ENCODE results near the gene FAM241A. TPM values are rescaled to one million over a fixed set of nuclear protein-coding genes. Genes with fewer than 3 reads are reported as not detected.

Gene FAM241A
- total and polyA plus RNA-seq, 2 donors (not counting 1 experiment from before 2014, with no cell fraction given): 0.43 to 0.79 TPM

DNA sequence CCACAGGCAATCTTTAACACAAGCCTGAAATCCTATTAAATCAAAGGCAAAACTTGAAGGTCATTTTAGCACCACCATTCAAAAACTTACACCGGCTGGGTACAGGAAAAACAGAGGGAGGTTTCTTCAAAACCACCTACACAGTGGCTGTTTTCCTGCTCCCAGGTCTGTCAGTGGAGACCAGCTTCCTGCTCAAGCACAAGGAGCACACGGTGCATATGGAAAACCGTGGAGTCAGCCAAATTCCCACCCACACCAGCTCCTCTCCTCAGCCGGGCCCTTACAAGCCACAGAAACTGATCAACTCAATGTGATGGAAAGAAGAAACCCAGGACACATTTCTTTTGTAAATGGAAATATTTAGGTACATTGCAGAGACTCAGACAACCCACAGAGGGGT is 14.3 kb upstream of the FAM241A start:
- intact Hi-C loops (cut with micrococcal nuclease): no loop called here
- Histone ChIP-seq H3K9ac (ENCODE audit: low read length) (no peak overlapping the region), H3K27ac (ENCODE audit: low read length in 2 of 2) (no peak overlapping the region), H4K20me1 (ENCODE audit: control insufficient read depth, insufficient read depth, low read length, poor library complexity, severe bottlenecking) (no peaks in the 10 kb centered on the region), H3K27me3 (replicated peaks in 1 of 4; ENCODE audit: control extremely low read depth in 1 of 4, control insufficient read depth in 3 of 4, insufficient read depth in 4 of 4, low read length in 3 of 4) (no peaks in the 10 kb centered on the region), H2AFZ (ENCODE audit: insufficient read depth, low read depth, low read length, poor library complexity, severe bottlenecking) (no peak overlapping the region), H3K9me3 (ENCODE audit: control extremely low read depth in 1 of 3, control insufficient read depth in 2 of 3, insufficient read depth in 1 of 3, low read length in 2 of 3) (no peaks in the 10 kb centered on the region), H3K79me2 (ENCODE audit: control insufficient read depth, insufficient read depth, low read length) (no peaks in the 10 kb centered on the region), H3K36me3 (replicated peaks in 1 of 2; ENCODE audit: control extremely low read depth in 1 of 2, control insufficient read depth in 1 of 2, extremely low read depth in 1 of 2, insufficient read depth in 2 of 2, low read length in 1 of 2) (no peaks in the 10 kb centered on the region), H3K4me1 (ENCODE audit: control insufficient read depth in 2 of 2, insufficient read depth in 2 of 2, low read length in 2 of 2) (no peaks in the 10 kb centered on the region), H3K4me2 (replicated peaks; ENCODE audit: low read depth, low read length, poor library complexity, severe bottlenecking) (no peak overlapping the region), H3K4me3 (ENCODE audit: control extremely low read depth in 1 of 5, extremely low read depth in 1 of 5, insufficient read depth in 1 of 5, low read depth in 2 of 5, low read length in 4 of 5) (no peak overlapping the region)
- ChIA-PET POLR2A (no interaction called here), CTCF (interaction anchor here (1.0 to 1.2 kb wide), 2 partner anchors 31 to 126 kb away, joined by 3 read pairs; no protein-coding TSS in a partner anchor)
- H3K9me3 Mint-ChIP-seq (ENCODE audit: insufficient read depth): no peaks in the 10 kb centered on the region
- ATAC-seq (ENCODE audit: low read depth): no peak
- no peak for DNase-seq
- TF ChIP-seq, protein P1, sequence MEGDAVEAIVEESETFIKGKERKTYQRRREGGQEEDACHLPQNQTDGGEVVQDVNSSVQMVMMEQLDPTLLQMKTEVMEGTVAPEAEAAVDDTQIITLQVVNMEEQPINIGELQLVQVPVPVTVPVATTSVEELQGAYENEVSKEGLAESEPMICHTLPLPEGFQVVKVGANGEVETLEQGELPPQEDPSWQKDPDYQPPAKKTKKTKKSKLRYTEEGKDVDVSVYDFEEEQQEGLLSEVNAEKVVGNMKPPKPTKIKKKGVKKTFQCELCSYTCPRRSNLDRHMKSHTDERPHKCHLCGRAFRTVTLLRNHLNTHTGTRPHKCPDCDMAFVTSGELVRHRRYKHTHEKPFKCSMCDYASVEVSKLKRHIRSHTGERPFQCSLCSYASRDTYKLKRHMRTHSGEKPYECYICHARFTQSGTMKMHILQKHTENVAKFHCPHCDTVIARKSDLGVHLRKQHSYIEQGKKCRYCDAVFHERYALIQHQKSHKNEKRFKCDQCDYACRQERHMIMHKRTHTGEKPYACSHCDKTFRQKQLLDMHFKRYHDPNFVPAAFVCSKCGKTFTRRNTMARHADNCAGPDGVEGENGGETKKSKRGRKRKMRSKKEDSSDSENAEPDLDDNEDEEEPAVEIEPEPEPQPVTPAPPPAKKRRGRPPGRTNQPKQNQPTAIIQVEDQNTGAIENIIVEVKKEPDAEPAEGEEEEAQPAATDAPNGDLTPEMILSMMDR (IDR thresholded peaks at IDR 0.05): no peak
- TF ChIP-seq EZH2 (IDR thresholded peaks at IDR 0.05; ENCODE audit: borderline replicate concordance, insufficient read depth, low read depth, low read length, poor library complexity, severe bottlenecking): no peak
- WGBS (ENCODE audit: insufficient coverage): no CpG with 5 or more reads among the region's 4 CpGs
- peaks cover 4% of the 10 kb centered on the region for H3K27me3 Mint-ChIP-seq
- H3K27ac Mint-ChIP-seq: no peak overlapping the region
- H3K4me3 Mint-ChIP-seq: no peak overlapping the region
- H3K4me1 Mint-ChIP-seq: peaks cover 2% of the 10 kb centered on the region

DNA sequence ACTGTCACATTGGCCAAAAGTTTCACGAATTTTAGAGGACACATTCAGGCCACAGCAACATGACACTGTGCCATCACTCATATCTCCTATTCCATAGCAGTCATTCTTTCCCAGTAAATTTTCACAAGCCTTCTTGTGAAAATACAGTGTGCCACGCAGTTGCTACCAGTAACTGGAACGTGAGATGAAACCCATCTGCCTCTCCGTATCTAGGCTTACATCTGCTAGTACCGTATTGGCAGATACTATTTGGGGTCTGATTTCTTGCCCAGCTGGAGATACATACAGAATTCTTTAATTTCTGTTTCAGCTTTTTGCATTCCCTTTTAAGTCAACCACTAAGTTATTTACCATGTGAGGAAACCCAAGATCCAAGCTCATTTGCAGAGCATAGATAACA is 8.7 kb upstream of the FAM241A start:
- WGBS (ENCODE audit: insufficient coverage): 100% methylated on average over 5 of the region's 5 CpGs
- no peak overlapping the region for H2AFZ ChIP-seq (ENCODE audit: insufficient read depth, low read depth, low read length, poor library complexity, severe bottlenecking)

More for the DNA sequence above, 8.7 kb upstream of the FAM241A start:
- no peak overlapping the region for H3K9ac ChIP-seq (ENCODE audit: low read length)
- CTCF ChIA-PET: no interaction called here
- DNase-seq (no peak), ATAC-seq (ENCODE audit: low read depth) (no peak)
- no peaks in the 10 kb centered on the region for H3K4me1 ChIP-seq (ENCODE audit: control insufficient read depth in 2 of 2, insufficient read depth in 2 of 2, low read length in 2 of 2)
- no peaks in the 10 kb centered on the region for H3K9me3 ChIP-seq (ENCODE audit: control extremely low read depth in 1 of 3, control insufficient read depth in 2 of 3, insufficient read depth in 1 of 3, low read length in 2 of 3)
- TF ChIP-seq, protein P1 (IDR thresholded peaks at IDR 0.05): no peak
- no peak for TF ChIP-seq EZH2 (IDR thresholded peaks at IDR 0.05; ENCODE audit: borderline replicate concordance, insufficient read depth, low read depth, low read length, poor library complexity, severe bottlenecking)
- H3K27ac Mint-ChIP-seq: no peak overlapping the region
- H3K4me2 ChIP-seq (replicated peaks; ENCODE audit: low read depth, low read length, poor library complexity, severe bottlenecking): no peak overlapping the region
- no peak overlapping the region for H3K27ac ChIP-seq (ENCODE audit: low read length in 2 of 2)
- no peaks in the 10 kb centered on the region for H3K9me3 Mint-ChIP-seq (ENCODE audit: insufficient read depth)
- no peaks in the 10 kb centered on the region for H3K79me2 ChIP-seq (ENCODE audit: control insufficient read depth, insufficient read depth, low read length)
- H3K27me3 Mint-ChIP-seq: peaks cover 5% of the 10 kb centered on the region
- no peaks in the 10 kb centered on the region for H4K20me1 ChIP-seq (ENCODE audit: control insufficient read depth, insufficient read depth, low read length, poor library complexity, severe bottlenecking)
- no peaks in the 10 kb centered on the region for H3K27me3 ChIP-seq (replicated peaks in 1 of 4; ENCODE audit: control extremely low read depth in 1 of 4, control insufficient read depth in 3 of 4, insufficient read depth in 4 of 4, low read length in 3 of 4)
- H3K4me1 Mint-ChIP-seq: no peaks in the 10 kb centered on the region
- H3K4me3 ChIP-seq (ENCODE audit: control extremely low read depth in 1 of 5, extremely low read depth in 1 of 5, insufficient read depth in 1 of 5, low read depth in 2 of 5, low read length in 4 of 5): no peak overlapping the region
- no peaks in the 10 kb centered on the region for H3K36me3 ChIP-seq (replicated peaks in 1 of 2; ENCODE audit: control extremely low read depth in 1 of 2, control insufficient read depth in 1 of 2, extremely low read depth in 1 of 2, insufficient read depth in 2 of 2, low read length in 1 of 2)
- POLR2A ChIA-PET: no interaction called here
- H3K4me3 Mint-ChIP-seq: no peak overlapping the region
- intact Hi-C loops (cut with micrococcal nuclease): no loop called here

Data from B cell (primary cell).